Measurements from ENCODE around the gene SYNJ2. TPM values are rescaled to one million over a fixed set of nuclear protein-coding genes. Genes with fewer than 3 reads are reported as not detected.

The SYNJ2 gene
- total RNA-seq (2021): 24.5 and 25.4 TPM in 2 replicates
- long read RNA-seq, full-length matches to known transcripts: 2 of 34 reads
- long read RNA-seq, partial matches to known transcripts: 27 of 34 reads
- long read RNA-seq, other reads (novel, unspliced or antisense): 5 of 34 reads

- Histone ChIP-seq H3K27me3 (ENCODE audit: insufficient read depth, low read length) (no peaks in the 10 kb centered on the region; the same call in 1 of the 2 replicates), H3K9me3 (ENCODE audit: control insufficient read depth, low read depth, low read length) (no peaks in the 10 kb centered on the region), H3K23ac (ENCODE audit: insufficient read length, low read depth, low read length) (no peak within 1 kb of the TSS), H3K4me1 (ENCODE audit: insufficient read depth, low read length) (peaks cover 10% of the 10 kb centered on the region), H3K56ac (ENCODE audit: insufficient read length, low read depth, low read length) (peak within 1 kb of the TSS; percentile 12), H4K20me1 (ENCODE audit: control insufficient read depth, insufficient read depth, insufficient read length) (no peaks in the 10 kb centered on the region), H3K18ac (ENCODE audit: insufficient read length, low read depth, low read length) (peak within 1 kb of the TSS; percentile 88), H2AFZ (ENCODE audit: low read length) (no peak within 1 kb of the TSS), H3K9ac (ENCODE audit: extremely low read depth, insufficient read length, low read length) (peak within 1 kb of the TSS; percentile 3), H3K23me2 (ENCODE audit: insufficient read length, low read depth, low read length, poor library complexity, severe bottlenecking) (peaks cover 11% of the 10 kb centered on the region), H3K79me2 (ENCODE audit: insufficient read depth, low read length) (peaks cover 8% of the 10 kb centered on the region; the same call in 1 of the 2 replicates), H4K5ac (ENCODE audit: insufficient read length, low read depth, low read length) (no peak within 1 kb of the TSS), H2BK12ac (ENCODE audit: insufficient read length, low read depth, low read length) (peak within 1 kb of the TSS; percentile 15), H2BK15ac (ENCODE audit: low read depth, low read length) (no peak within 1 kb of the TSS; the same call in 1 of the 2 replicates), H4K91ac (ENCODE audit: insufficient read length, low read depth, low read length) (peak within 1 kb of the TSS; percentile 93), H3T11ph (ENCODE audit: low read length) (no peak within 1 kb of the TSS), H2BK20ac (ENCODE audit: low read depth, low read length, poor library complexity, severe bottlenecking) (no peak within 1 kb of the TSS), H3K4ac (ENCODE audit: low read depth, low read length) (no peak within 1 kb of the TSS), H4K8ac (replicated peaks; ENCODE audit: insufficient read length, low read depth, low read length) (no peak within 1 kb of the TSS), H3K27ac (ENCODE audit: insufficient read length, low read depth, low read length) (no peak within 1 kb of the TSS), H3K4me2 (ENCODE audit: insufficient read depth, insufficient read length, low read length) (peak within 1 kb of the TSS; percentile 72), H2AK5ac (ENCODE audit: insufficient read length, low read length) (no peak within 1 kb of the TSS), H3K79me1 (ENCODE audit: insufficient read depth, low read depth, low read length, poor library complexity, severe bottlenecking) (no peaks in the 10 kb centered on the region), H2BK120ac (ENCODE audit: low read depth, low read length, poor library complexity, severe bottlenecking) (no peak within 1 kb of the TSS), H3K14ac (ENCODE audit: insufficient read depth, low read length) (peak within 1 kb of the TSS; percentile 87), H2BK5ac (ENCODE audit: insufficient read length, low read length) (no peak within 1 kb of the TSS)
- WGBS (ENCODE audit: extremely low coverage, insufficient read length, low lambda C conversion rate): no CpG with 5 or more reads among the region's 86 CpGs
- peak; percentile 69 for TF ChIP-seq CTCF (conservative IDR thresholded peaks at IDR 0.05)
- Mint-ChIP-seq H3K4me1 (peaks cover 43 to 44% of the 10 kb centered on the region in 2 experiments), H3K27ac (peak within 1 kb of the TSS in 2 of 3 experiments; percentile 85 to 92; a peak in 5 of 7 replicates), H3K27me3 (ENCODE audit: low read depth) (peaks cover 37% of the 10 kb centered on the region), H3K4me3 (peak within 1 kb of the TSS; percentile 75 to 82), H3K36me3 (ENCODE audit: insufficient read depth in 1 of 3, low read depth in 3 of 3) (no peaks in the 10 kb centered on the region; a peak in 1 of 7 replicates), H3K9me3 (no peaks in the 10 kb centered on the region)
- peak; percentile 80 for DNase-seq
Observed at GRCh38 chr6:157981395-157982101, at the start of gene SYNJ2. Gene SYNJ2 (plus strand): TSS chr6:157981863. CDS start chr6:157981962, 99 bp downstream.
